SK-N-SH treated with all-trans-retinoic acid at 6 μM for 48 hours (cell line): ENCODE results near the gene ACTR2.

Experiments used
- CSDC2 ChIP-seq: fragments of 250-450 bp; sonication (Bioruptor Pico); IDR thresholded peaks from 2 replicates; pipeline ENCODE4 v1.5.0; 2020; ENCODE audit warnings: mild to moderate bottlenecking, moderate library complexity
- RARB ChIP-seq: fragments of 250-450 bp; sonication (Bioruptor Pico); IDR thresholded peaks from 2 replicates; pipeline ENCODE4 v1.8.0; 2021; ENCODE audit warnings: mild to moderate bottlenecking, moderate library complexity
- TF ChIP-seq, protein P1 (sequence below): fragments of 250-450 bp; sonication (Bioruptor Pico); IDR thresholded peaks from 2 replicates; pipeline ENCODE4 v1.8.0; 2021; ENCODE audit warnings: low read depth, mild to moderate bottlenecking, moderate library complexity, borderline replicate concordance

DNA sequence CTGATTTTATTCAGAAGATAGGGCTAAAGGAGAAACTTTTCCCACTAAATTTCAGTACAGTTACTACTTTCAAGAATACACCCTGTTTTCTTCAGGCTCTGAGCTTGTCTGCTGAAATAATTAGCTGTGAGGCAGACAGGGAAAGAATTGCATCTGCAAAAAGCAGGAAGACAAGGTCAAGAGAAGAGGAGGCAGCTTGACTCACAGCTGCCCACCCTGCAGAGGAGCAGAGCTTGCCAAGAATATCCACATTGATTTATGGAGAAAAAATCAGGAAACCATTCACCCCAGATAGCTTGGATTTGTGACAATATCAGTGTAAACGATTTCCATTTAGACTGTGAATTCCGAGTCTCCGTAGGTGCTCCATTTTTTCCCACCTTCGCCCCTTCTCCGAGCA lies 49.0 kb downstream of the ACTR2 start:
- TF ChIP-seq CSDC2 (CRISPR knock-in tag) (no peak), RARB (CRISPR knock-in tag) (no peak)
- TF ChIP-seq, protein P1, sequence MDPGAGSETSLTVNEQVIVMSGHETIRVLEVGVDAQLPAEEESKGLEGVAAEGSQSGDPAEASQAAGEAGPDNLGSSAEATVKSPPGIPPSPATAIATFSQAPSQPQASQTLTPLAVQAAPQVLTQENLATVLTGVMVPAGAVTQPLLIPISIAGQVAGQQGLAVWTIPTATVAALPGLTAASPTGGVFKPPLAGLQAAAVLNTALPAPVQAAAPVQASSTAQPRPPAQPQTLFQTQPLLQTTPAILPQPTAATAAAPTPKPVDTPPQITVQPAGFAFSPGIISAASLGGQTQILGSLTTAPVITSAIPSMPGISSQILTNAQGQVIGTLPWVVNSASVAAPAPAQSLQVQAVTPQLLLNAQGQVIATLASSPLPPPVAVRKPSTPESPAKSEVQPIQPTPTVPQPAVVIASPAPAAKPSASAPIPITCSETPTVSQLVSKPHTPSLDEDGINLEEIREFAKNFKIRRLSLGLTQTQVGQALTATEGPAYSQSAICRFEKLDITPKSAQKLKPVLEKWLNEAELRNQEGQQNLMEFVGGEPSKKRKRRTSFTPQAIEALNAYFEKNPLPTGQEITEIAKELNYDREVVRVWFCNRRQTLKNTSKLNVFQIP (CRISPR knock-in tag) = no peak
